ENCODE data around the gene KCNJ8.

GRCh38 chr12:21814814-21815213 is 40.3 kb upstream of the KCNJ8 start:
- no peak for TF ChIP-seq CTCF (IDR thresholded peaks at IDR 0.05)
- TF ChIP-seq EP300 (IDR thresholded peaks at IDR 0.05), result no peak
- no peak for TF ChIP-seq POLR2AphosphoS5 (IDR thresholded peaks at IDR 0.05)

Measured in esophagus muscularis mucosa (tissue), 4 donors.